Measurements from ENCODE around the gene COX7C.
"Not testable (repeated sequence)": the region's sequence is repeated elsewhere in the genome, so short reads cannot be mapped to it uniquely, and the experiment has no call there.

The COX7C gene

DNA sequence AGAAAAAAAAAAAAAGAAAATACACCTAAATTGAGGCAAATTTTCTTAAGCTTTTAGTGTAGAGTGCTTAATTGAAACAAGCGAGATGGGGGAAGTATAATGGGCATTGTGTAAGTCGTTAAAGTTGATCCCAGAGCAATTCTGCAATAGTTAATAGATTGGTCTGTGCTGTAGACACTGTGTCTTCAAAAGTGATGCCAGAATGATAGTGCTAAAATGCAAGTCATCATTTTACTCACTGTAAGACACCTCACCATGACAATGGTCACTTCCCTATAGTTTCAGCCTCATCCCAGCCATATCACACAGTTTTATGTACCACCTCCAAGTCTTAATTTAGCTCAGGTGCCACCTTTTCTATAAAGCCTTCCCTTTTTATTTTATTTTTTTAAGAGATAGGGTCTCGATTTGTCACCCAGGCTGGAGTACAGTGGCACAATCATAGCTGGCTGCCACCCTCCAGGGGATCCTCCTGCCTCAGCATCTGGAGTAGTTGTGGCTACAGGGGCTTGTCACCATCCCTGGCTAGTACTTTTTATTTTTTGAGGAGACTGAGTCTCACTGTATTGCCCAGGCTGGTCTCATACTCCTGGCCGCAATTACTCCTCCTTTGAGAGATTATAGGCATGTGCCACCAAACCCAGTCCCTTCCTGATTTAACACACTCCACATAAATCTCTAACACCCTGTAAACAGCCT is 6.2 kb downstream of the COX7C start:
- no peaks in the 10 kb centered on the region for H3K27me3 ChIP-seq (replicated peaks; ENCODE audit: control insufficient read depth, insufficient read depth, low read length)
- no peaks in the 10 kb centered on the region for H3K9me3 ChIP-seq (ENCODE audit: control insufficient read depth, low read length)
- peaks cover 34% of the 10 kb centered on the region for H3K36me3 ChIP-seq (ENCODE audit: control insufficient read depth, insufficient read depth, low read length, severe bottlenecking)
- no peak overlapping the region for H3K9ac ChIP-seq (ENCODE audit: low read length)
- H3K4me1 ChIP-seq (ENCODE audit: control insufficient read depth, insufficient read depth, low read length) = peaks cover 9% of the 10 kb centered on the region
- H3K4me3 ChIP-seq (ENCODE audit: low read length) = no peak overlapping the region
- DNase-seq (ENCODE audit: low read depth) = no peak

DNA sequence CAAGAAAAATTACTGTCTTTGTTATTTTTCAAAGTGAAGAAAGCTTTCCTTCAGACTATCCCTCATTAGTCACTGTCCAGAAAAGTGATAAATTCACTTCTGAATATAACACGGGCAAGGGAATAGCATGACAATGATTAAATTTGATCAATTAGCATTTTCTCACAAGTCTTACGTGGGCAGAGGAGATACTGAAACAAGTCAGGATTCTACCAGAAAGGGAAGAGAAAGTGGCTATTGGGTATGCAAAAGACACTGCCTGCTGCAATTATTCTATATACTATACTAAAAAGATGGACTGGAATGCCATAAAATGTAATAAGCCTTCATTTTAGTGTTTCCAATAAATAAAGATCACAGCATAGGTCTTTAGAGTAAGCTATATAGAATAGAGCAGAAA is 7.4 kb downstream of the COX7C start:
- DNase-seq (ENCODE audit: low read depth) = no peak
- no peak overlapping the region for H3K4me3 ChIP-seq (ENCODE audit: low read length)
- H3K9me3 ChIP-seq (ENCODE audit: control insufficient read depth, low read length) = no peaks in the 10 kb centered on the region

DNA sequence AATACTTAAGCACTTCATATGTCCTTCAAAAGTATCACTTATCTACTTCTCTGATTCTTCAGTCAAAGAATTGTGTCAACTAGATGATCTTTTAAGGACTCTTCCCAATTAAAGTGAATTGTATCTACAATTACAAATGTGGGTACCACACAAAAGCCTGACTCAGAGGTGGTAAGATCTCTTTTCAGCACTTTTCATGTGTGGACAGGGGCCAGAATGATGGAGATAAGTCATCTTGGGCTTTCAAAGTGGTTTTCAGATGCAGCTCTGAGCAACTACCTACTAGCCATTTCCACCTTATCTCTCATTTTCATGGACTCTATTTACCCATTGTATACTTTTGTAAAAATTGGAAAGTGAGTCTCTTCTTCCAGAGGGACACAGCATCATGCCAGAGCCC is 8.4 kb downstream of the COX7C start:
- Histone ChIP-seq H3K9ac (ENCODE audit: low read length) (no peak overlapping the region), H3K27me3 (replicated peaks; ENCODE audit: control insufficient read depth, insufficient read depth, low read length) (no peaks in the 10 kb centered on the region), H3K4me3 (ENCODE audit: low read length) (no peak overlapping the region), H3K36me3 (ENCODE audit: control insufficient read depth, insufficient read depth, low read length, severe bottlenecking) (peaks cover 13% of the 10 kb centered on the region), H3K9me3 (ENCODE audit: control insufficient read depth, low read length) (no peaks in the 10 kb centered on the region), H3K4me1 (ENCODE audit: control insufficient read depth, insufficient read depth, low read length) (no peaks in the 10 kb centered on the region)
- no peak for DNase-seq (ENCODE audit: low read depth)

More for the DNA sequence above, 7.4 kb downstream of the COX7C start:
- peaks cover 23% of the 10 kb centered on the region for H3K36me3 ChIP-seq (ENCODE audit: control insufficient read depth, insufficient read depth, low read length, severe bottlenecking)
- no peak overlapping the region for H3K9ac ChIP-seq (ENCODE audit: low read length)
- no peaks in the 10 kb centered on the region for H3K27me3 ChIP-seq (replicated peaks; ENCODE audit: control insufficient read depth, insufficient read depth, low read length)
- H3K4me1 ChIP-seq (ENCODE audit: control insufficient read depth, insufficient read depth, low read length) = no peaks in the 10 kb centered on the region

GRCh38 chr5:86631165-86631564 is 13.4 kb downstream of the COX7C start:
- Histone ChIP-seq H3K4me1 (ENCODE audit: control insufficient read depth, insufficient read depth, low read length) (no peaks in the 10 kb centered on the region), H3K9me3 (ENCODE audit: control insufficient read depth, low read length) (no peaks in the 10 kb centered on the region), H3K36me3 (ENCODE audit: control insufficient read depth, insufficient read depth, low read length, severe bottlenecking) (no peaks in the 10 kb centered on the region), H3K9ac (ENCODE audit: low read length) (no peak overlapping the region), H3K4me3 (ENCODE audit: low read length) (no peak overlapping the region), H3K27me3 (replicated peaks; ENCODE audit: control insufficient read depth, insufficient read depth, low read length) (no peaks in the 10 kb centered on the region)
- DNase-seq (ENCODE audit: low read depth) = no peak

DNA sequence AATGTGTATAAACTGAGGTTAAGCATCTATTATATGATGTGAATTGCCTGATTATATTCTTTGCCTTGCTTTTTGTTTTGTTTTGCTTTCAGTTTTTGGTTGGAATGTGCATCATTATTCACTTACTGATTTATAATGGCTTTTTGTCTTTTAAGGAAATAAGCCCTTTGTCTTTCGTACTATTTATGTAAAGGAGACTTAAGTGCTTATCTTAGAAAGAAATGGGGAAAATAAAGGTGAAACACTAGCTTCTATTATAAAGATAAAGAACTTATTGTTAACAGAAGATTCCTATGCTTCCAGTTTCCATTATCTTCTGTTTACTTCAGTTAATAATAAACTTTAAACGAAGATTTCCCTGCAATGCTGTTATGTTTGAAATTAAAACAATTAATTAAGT is 23.3 kb downstream of the COX7C start:
- no peak for DNase-seq (ENCODE audit: low read depth)
- H3K4me3 ChIP-seq (ENCODE audit: low read length) = no peak overlapping the region
- no peaks in the 10 kb centered on the region for H3K36me3 ChIP-seq (ENCODE audit: control insufficient read depth, insufficient read depth, low read length, severe bottlenecking)
- H3K4me1 ChIP-seq (ENCODE audit: control insufficient read depth, insufficient read depth, low read length) = no peaks in the 10 kb centered on the region
- H3K9ac ChIP-seq (ENCODE audit: low read length) = no peak overlapping the region
- no peaks in the 10 kb centered on the region for H3K27me3 ChIP-seq (replicated peaks; ENCODE audit: control insufficient read depth, insufficient read depth, low read length)
- no peaks in the 10 kb centered on the region for H3K9me3 ChIP-seq (ENCODE audit: control insufficient read depth, low read length)

GRCh38 chr5:86644843-86645242 is 27.1 kb downstream of the COX7C start:
- Histone ChIP-seq H3K4me3 (ENCODE audit: low read length) (no peak overlapping the region), H3K4me1 (ENCODE audit: control insufficient read depth, insufficient read depth, low read length) (no peaks in the 10 kb centered on the region), H3K27me3 (replicated peaks; ENCODE audit: control insufficient read depth, insufficient read depth, low read length) (no peaks in the 10 kb centered on the region), H3K36me3 (ENCODE audit: control insufficient read depth, insufficient read depth, low read length, severe bottlenecking) (no peaks in the 10 kb centered on the region), H3K9ac (ENCODE audit: low read length) (no peak overlapping the region), H3K9me3 (ENCODE audit: control insufficient read depth, low read length) (no peaks in the 10 kb centered on the region)
- no peak for DNase-seq (ENCODE audit: low read depth)

GRCh38 chr5:86645885-86646284 is 28.1 kb downstream of the COX7C start:
- Histone ChIP-seq H3K4me1 (ENCODE audit: control insufficient read depth, insufficient read depth, low read length) (no peaks in the 10 kb centered on the region), H3K36me3 (ENCODE audit: control insufficient read depth, insufficient read depth, low read length, severe bottlenecking) (no peaks in the 10 kb centered on the region), H3K27me3 (replicated peaks; ENCODE audit: control insufficient read depth, insufficient read depth, low read length) (no peaks in the 10 kb centered on the region), H3K9ac (ENCODE audit: low read length) (no peak overlapping the region), H3K9me3 (ENCODE audit: control insufficient read depth, low read length) (no peaks in the 10 kb centered on the region), H3K4me3 (ENCODE audit: low read length) (no peak overlapping the region)
- DNase-seq (ENCODE audit: low read depth) = no peak

DNA sequence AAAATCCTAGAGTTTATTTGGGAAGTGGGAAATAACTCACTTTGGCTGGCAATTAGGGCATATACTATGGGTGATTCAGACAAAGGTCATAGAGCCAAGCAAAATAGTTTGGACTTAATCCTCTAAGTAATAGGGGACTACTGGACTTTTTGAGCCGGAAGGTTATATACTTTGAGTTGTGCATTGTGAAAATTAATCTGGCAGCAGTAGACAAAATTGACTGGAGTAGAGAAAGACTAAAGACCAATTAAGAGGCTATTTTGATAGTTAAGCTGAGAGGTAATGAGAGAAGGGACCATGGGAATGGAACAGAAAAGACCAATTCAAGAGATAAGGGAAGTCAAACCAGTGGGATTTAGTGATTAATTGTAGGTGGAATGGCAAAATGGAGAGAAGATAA is 28.9 kb downstream of the COX7C start:
- H3K36me3 ChIP-seq (ENCODE audit: control insufficient read depth, insufficient read depth, low read length, severe bottlenecking) = no peaks in the 10 kb centered on the region
- DNase-seq (ENCODE audit: low read depth) = no peak
- no peaks in the 10 kb centered on the region for H3K27me3 ChIP-seq (replicated peaks; ENCODE audit: control insufficient read depth, insufficient read depth, low read length)
- H3K4me1 ChIP-seq (ENCODE audit: control insufficient read depth, insufficient read depth, low read length) = no peaks in the 10 kb centered on the region
- no peaks in the 10 kb centered on the region for H3K9me3 ChIP-seq (ENCODE audit: control insufficient read depth, low read length)
- no peak overlapping the region for H3K9ac ChIP-seq (ENCODE audit: low read length)
- no peak overlapping the region for H3K4me3 ChIP-seq (ENCODE audit: low read length)

DNA sequence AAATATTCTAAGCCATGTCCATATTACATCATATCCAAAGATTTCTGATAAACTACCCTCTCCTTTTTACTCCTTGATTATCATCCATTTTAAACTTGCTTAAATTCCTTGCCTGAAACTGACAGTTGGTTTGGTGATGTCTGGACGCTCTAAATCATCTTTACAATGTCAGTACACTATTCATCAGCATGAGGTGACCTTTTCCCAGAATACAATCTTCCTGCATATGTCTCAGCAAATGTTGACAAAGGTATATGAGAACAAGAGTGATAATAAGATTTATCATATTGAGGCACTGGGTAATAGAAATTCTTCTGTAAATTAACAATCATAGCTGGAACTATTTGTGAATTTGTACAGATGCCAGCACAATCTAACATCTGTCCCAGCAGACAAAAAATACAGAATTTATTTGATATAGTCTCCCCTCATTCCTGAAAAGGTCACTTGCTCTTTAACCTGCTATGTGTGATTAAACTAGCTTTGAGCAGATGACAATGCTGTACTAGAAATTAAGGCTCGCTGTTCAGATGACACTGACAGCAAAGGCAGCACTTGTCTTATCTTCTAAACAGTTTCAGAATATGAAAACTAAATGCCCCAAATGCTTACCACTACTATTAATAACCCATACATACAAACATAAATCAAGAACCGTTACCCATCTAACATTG is 32.2 kb downstream of the COX7C start:
- DNase-seq (ENCODE audit: low read depth) = no peak
- Histone ChIP-seq H3K9ac (ENCODE audit: low read length) (no peak overlapping the region), H3K4me1 (ENCODE audit: control insufficient read depth, insufficient read depth, low read length) (no peaks in the 10 kb centered on the region), H3K4me3 (ENCODE audit: low read length) (no peak overlapping the region), H3K27me3 (replicated peaks; ENCODE audit: control insufficient read depth, insufficient read depth, low read length) (no peaks in the 10 kb centered on the region), H3K9me3 (ENCODE audit: control insufficient read depth, low read length) (no peaks in the 10 kb centered on the region), H3K36me3 (ENCODE audit: control insufficient read depth, insufficient read depth, low read length, severe bottlenecking) (no peaks in the 10 kb centered on the region)

- not testable (repeated sequence) for H3K36me3 ChIP-seq (ENCODE audit: control insufficient read depth, insufficient read depth, low read length, severe bottlenecking); H3K4me1 ChIP-seq (ENCODE audit: control insufficient read depth, insufficient read depth, low read length); H3K9ac ChIP-seq (ENCODE audit: low read length); DNase-seq (ENCODE audit: low read depth); H3K27me3 ChIP-seq (replicated peaks; ENCODE audit: control insufficient read depth, insufficient read depth, low read length); H3K4me3 ChIP-seq (ENCODE audit: low read length); H3K9me3 ChIP-seq (ENCODE audit: control insufficient read depth, low read length)
These were observed 43.0 kb downstream of the COX7C start for GRCh38 chr5:86660771-86661170.

GRCh38 chr5:86664173-86664572 is 46.4 kb downstream of the COX7C start:
- no peak for DNase-seq (ENCODE audit: low read depth)
- Histone ChIP-seq H3K36me3 (ENCODE audit: control insufficient read depth, insufficient read depth, low read length, severe bottlenecking) (no peaks in the 10 kb centered on the region), H3K4me3 (ENCODE audit: low read length) (no peak overlapping the region)

More at GRCh38 chr5:86664173-86664572, 46.4 kb downstream of the COX7C start:
- no peak overlapping the region for H3K9ac ChIP-seq (ENCODE audit: low read length)
- H3K4me1 ChIP-seq (ENCODE audit: control insufficient read depth, insufficient read depth, low read length) = no peaks in the 10 kb centered on the region
- peaks cover 7% of the 10 kb centered on the region for H3K27me3 ChIP-seq (replicated peaks; ENCODE audit: control insufficient read depth, insufficient read depth, low read length)
- peaks cover 3% of the 10 kb centered on the region for H3K9me3 ChIP-seq (ENCODE audit: control insufficient read depth, low read length)
